HEK293T (cell line): ENCODE results near the gene CELA2A.

Source experiments
- BHLHE40 ChIP-seq: fragments of 450-650 bp; IDR thresholded peaks from 2 replicates; pipeline ENCODE4 v1.6.1; 2016; ENCODE audit warnings: mild to moderate bottlenecking, moderate library complexity, borderline replicate concordance
- ELF4 ChIP-seq: fragments of 450-650 bp; IDR thresholded peaks from 2 replicates; pipeline ENCODE4 v1.6.1; 2017; ENCODE audit warnings: antibody characterized with exemption
- FOXK2 ChIP-seq: fragments of 450-650 bp; IDR thresholded peaks from 2 replicates; pipeline ENCODE4 v1.6.1; 2016; ENCODE audit warnings: mild to moderate bottlenecking
- FOXM1 ChIP-seq: fragments of 450-650 bp; IDR thresholded peaks from 2 replicates; pipeline ENCODE4 v1.6.1; 2017; ENCODE audit warnings: mild to moderate bottlenecking, borderline replicate concordance
- HDGF ChIP-seq: fragments of 450-650 bp; IDR thresholded peaks from 2 replicates; pipeline ENCODE4 v1.6.1; 2017; ENCODE audit warnings: antibody characterized with exemption, borderline replicate concordance
- L3MBTL2 ChIP-seq: fragments of 450-650 bp; conservative IDR thresholded peaks from 2 replicates; pipeline ENCODE4 v1.6.1; 2016; ENCODE audit warnings: mild to moderate bottlenecking
- NFRKB ChIP-seq: fragments of 450-650 bp; IDR thresholded peaks from 2 replicates; pipeline ENCODE4 v1.6.1; 2016; ENCODE audit warnings: mild to moderate bottlenecking, moderate library complexity
- SP1 ChIP-seq: fragments of 450-650 bp; IDR thresholded peaks from 2 replicates; pipeline ENCODE4 v1.6.1; 2017
- SUZ12 ChIP-seq: fragments of 450-650 bp; IDR thresholded peaks from 2 replicates; pipeline ENCODE4 v1.6.1; 2016; ENCODE audit warnings: mild to moderate bottlenecking
- TARDBP ChIP-seq: fragments of 450-650 bp; IDR thresholded peaks from 2 replicates; pipeline ENCODE4 v1.6.1; 2016

- TF ChIP-seq BHLHE40 (no peak), SP1 (no peak), FOXK2 (no peak), NFRKB (no peak), FOXM1 (no peak), SUZ12 (no peak), L3MBTL2 (no peak), HDGF (no peak), ELF4 (no peak), TARDBP (no peak)
Observed at GRCh38 chr1:15418806-15419515, 37.6 kb upstream of the CELA2A start.
